NOMO-1 (cell line): ENCODE results near the gene ATXN7L1.

Experiments
- DNase-seq, 2 experiments: peaks; one replicate each; lab custom pipeline; 2025; ENCODE audit not compliant: unreplicated experiment in 2 of 2; lab: John Stamatoyannopoulos, UW

The ATXN7L1 gene

DNA sequence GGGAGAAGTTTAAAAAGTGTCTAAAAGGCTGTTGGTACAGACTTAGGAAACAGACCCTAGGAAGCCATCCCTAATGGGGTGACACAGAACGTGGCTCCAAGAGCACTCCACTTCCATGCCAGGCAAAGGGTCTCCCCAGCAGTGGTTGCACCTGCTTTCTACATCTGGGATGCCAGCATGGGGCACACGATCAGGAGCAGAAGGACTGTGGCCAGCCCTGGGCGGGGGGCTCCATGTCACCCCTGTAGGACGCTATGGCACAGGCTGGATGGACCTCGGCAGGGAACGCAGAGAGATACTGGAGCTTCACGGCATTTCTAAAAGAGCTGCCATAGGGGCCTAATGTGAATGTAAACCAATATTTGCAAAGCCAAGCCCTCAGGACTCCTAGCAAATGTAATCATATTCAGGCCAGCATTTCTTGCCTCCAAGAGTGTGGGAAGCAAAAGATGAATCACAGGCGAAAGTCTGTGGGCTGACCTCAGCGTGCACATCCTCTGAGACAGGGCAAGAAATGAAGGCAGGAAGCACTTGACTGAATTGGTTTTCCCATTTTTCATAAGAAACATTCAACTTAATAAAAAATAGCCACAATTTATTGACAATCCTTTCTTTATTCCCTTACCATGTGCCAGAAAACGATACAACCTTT is 93.9 kb downstream of the ATXN7L1 start:
- no peak for DNase-seq

DNA sequence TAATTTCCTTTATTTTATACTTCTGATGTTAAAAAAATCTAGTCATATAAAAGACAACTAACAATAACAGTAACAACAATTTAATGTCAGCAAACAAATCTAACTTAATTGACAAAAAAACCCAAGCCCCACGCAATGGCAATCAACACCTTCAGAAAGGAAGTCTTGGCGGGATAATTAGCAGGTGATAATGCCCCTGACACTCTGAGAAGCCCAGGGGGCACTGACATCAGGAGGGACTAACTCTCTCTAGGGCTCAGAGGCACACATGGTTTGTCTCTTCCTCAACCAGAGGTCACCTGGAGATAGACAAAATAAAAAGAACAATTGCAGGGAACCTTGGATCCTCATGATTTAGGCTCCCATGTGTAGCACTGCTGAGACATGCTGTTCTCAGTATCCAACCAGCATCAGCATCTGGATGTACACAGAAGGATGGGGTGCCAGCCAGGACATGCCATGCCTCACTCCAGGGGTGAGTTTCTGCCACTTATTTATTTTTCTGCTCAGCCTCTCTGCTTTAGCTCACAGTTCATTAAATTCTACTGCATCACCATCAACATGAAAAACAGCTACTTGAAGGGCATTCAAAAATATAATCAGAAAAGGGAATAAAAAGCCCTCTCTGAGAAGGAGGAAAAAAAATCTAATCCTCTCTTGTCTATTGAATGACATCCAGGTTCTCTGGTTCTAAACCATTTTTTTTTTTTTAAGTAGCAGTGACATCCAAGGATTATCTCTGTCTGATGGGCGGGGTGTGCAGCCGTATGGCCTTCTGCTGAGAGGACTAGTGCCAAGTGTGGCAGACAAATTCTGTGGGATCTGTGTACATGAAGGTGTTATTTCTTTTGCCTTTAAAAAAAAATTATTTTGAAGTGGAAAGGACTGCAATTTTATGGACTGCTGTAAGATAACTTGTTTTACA is 96.3 kb downstream of the ATXN7L1 start:
- DNase-seq, result no peak

DNA sequence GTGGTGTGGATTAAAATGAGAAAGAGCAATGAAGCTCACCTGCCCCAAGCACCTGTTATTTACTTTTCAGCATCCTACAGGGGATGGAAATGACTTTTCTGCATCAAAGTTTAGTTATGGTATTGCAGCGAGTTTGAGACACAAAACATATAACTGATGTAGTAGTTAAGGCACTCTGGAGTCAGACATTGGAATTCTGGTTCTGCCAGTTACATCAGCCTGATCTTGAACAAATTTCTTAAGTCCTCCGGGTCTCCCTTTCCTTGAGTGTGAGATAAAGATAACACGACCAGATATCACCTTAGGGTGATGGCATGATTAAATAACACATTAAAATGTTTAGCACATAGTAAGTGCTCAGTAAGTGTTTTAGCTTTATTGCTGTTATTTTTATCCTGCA is 97.4 kb downstream of the ATXN7L1 start:
- DNase-seq, result no peak

DNA sequence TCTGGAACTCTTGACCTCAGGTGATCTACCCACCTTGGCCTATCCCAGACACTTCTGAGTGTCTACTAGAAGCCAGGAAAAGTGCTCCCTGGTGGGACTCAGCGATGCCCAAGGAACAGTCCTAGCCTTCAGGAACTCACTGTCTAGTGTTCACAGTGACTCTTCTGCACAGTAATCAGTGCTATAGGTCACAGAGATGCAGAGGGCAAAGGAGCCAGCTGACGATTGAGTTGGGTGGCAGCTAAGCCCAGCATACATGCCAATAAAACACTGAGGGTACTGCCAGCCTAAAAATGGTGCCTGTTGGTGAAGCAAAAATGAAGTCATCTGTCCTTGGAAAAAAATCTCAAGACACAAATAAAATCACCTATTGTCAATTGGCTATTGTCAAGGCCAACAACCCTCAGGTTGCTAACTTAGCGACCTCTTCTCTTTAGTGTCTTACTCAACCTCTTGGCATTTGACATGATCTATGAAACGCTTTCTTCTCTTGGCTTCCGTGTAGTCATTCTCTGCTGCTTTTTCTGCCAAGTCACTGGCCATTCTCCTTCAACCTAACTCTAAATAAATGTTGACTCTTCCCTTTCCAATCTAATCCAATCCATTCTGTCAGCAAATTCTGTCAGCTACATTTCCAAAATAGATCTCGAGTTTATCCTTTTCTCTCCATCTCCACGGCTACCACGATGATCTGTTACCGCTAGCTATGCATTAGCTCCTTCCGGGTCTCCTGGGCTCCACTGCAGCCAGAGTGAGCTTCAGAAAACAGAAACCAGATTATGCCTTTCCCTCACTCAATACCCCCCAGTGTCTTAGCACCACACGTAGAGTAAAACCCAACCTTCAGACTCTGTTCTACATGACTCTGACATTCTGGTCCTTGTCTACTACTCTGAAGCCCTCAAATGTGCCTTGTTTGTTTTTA is 99.2 kb downstream of the ATXN7L1 start:
- no peak for DNase-seq

DNA sequence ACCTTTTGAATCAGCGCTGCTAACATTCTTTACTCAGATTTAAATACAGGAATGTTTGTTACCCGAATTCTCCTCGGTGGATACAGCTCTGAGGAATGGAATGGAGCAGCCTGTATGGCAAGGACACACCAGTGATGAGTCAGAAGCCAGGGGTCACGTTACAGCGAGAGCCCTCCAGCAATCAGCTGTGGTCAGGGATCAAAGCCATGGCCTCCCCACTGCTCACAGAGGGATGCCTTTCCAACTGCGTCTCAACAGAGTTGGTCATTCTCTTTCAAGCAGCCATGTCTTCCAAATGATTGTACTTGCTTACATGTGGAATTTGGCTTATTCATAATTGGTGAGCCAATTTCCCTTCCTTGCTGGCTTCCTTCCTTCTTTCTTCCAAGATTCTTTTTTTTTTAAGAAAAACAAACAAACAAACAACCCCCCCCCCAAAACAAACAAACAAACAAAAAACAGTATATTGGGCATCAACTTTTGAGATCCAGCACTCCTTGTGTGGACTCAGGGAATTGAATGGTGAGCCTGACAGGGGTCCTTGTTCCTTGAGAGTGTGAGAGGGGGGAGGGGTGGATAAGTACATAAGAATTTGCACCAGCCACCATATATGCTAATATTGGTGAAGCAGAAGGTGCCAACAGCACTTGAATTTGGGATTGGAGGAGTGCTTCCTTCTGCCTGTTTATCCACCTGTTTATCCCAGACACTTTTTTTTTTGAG is 100.2 kb downstream of the ATXN7L1 start:
- no peak for DNase-seq

DNA sequence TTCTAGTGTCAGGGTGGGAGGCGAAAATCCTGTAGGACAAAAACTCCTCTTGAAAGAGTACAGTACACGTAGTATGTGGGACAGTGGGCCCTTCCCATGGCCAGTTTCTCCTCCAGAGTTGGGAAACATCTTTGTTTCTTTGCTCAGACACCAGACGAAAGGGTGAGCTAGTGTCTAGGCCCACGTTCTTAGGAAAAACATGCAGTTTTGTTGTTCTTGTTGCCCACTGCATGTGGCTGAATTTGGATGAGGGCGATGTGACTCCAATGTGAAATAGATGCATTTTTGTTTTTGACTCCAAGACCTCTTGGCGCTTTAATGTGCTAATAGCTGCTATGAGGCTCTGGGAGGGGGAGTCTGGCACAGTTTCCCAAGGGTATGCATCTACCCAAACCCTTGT is 100.8 kb downstream of the ATXN7L1 start:
- DNase-seq, result no peak

DNA sequence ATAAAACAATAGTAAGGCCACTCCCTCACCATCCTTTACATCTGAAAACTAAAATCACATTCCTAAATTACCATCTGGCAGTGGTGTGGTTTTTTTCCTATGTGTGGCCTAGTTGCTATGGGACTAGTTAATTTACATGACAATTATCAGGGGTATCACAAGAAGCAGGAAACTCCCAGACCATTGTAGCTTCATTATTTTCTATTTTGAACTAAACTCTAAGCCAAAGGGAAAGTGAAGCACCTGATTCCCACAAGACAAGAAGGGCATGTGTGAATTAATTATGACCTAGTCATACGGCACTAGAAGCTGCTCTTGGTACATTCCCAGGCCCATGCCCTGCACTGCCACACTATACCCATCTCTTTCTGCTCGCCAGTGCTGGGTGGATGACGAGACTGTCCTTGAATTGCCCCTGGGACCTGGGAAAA is 103.4 kb downstream of the ATXN7L1 start:
- no peak for DNase-seq

DNA sequence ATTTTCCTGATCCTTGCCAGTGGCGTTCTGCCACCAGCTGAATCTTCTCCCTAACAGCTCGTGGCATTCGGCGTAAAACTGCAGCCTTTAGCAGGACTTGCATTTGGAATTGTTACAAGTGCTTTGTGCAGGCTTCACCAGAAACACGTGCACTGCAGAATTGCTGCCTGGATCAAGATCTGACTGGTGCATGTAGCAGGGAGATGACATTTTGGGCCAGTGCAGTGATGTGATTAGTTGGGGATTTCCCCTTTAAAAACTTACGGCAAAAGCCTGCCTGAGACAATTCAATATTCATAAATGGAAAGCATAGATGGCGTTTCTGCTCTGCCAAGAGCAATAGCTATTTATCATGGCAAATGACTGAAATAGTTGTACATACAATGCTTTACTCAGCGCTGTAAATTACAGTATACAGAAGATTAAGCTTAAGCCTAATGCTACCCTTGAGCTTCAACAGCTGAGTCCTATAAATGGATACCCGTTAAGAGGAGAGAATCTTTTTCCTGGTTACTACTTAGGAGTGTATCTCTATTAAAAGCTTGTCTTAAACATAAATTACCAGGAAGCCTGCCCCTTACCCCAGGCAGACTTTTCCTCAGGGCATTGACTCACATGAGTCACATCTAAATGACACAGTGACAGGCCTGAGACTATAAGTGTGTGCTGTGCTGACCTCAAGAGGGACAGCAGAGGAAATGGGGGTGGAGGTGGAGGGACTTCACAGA is 106.3 kb downstream of the ATXN7L1 start:
- no peak for DNase-seq

DNA sequence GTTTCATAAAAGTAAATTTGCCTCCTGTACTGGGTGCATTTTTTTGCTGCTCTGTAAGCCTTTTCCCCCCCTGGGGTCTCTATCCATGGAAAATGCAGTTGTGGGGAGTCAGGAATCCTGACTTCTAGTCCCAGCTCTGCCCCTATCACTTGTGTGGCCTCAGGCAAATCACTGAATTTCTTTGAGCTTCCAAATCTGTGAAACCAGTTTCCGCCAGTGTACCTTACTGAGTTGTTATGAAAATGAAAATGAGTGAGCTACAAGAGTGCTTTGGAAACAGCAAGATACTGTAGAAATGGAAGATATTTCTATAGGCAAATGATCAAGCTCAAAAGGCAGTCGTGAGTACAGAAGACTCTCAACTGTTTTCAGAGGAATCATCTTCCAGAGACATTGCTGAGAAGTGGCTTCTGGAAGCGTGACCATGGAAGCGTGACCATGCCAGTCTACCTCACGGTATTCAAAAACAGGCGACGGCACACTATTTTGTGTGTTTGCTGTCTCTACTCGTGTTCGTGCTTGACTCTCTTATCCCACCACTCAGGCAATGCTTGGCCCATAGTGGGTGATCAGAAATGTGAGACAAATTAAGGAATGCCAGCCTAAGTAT is 107.4 kb downstream of the ATXN7L1 start:
- no peak for DNase-seq

DNA sequence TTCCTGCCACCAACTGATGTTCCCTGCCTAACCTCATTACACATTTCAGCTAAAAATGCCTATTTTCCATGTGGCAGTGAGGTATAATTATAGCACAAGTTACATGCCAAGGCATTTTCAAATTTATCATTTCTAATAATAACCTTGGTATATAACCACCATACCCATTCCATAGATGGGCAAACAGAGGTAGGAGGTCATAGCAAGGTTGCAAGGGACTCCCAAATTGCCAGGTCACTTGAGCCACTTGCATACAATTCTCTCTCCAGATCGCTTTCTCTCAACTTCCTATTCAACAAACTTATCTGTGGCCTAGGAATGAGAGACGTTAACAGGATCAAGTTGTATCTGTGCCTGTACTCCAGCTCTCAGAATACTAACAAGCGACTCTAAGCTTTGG is 108.3 kb downstream of the ATXN7L1 start:
- no peak for DNase-seq

DNA sequence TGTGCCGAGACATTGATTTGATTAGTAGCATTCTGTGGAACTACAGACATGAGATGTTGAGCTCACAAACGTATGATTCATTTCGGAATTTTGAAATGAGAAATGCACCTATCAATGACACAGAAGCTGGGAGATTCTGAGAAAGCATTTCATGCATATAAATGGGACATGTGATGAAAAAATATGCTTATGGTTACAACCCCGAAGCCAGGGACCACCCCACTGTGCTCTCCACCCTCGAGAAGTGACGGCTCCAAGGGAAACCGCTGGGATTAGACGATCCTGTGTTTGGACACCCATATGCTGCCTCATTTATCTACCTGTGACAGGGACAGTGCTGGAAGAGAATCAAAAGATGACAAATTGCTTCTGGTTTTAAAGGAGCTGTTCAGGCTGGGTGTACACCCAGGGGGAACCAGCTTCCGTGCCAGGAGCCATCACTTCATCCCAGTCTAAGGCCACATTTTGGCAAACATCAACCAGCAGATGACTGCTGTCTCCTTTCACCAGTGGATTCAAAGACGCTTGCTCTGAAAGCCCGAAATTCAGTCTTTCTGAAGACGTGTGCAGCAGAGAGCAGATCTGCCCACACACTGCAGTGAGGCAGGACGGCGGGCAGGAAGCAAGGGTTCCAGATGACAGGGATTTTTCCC is 109.9 kb downstream of the ATXN7L1 start:
- DNase-seq, result no peak

DNA sequence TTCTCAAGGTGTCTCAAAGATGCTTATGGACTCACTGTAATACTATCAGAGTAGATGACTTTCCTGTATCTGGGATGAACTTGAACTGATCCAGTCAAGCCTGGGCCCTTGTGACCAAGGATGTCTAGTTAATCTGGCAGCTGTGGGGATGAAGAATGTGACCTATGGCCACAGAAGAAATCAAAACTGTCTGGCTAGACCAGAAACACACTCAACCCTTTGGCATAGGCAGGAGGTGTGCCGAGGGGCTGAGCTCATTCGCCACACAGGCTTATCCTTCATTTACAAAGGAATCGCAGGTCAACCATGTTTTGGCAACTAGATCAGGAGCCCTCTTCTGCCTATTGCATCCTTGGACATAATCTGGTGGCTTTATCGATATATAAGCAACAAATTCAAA is 110.6 kb downstream of the ATXN7L1 start:
- no peak for DNase-seq

DNA sequence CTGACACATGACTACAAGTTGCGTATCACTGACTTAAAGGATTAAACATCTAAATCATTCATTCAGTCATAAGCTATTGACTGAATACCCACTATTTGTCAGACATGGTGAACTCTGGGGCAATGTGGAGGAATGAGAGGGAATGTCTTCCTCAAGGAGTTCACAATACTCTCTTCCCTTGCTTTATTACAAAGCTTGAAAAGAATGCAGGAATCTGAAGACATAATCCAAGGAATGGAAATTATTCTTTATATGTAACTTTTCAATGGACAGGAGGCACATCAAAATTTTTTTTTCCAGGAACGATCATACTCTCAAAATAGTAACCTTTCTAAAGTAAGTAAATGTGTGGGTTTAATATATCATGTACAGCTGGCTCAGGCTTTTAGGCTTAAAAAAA is 111.9 kb downstream of the ATXN7L1 start:
- no peak for DNase-seq

DNA sequence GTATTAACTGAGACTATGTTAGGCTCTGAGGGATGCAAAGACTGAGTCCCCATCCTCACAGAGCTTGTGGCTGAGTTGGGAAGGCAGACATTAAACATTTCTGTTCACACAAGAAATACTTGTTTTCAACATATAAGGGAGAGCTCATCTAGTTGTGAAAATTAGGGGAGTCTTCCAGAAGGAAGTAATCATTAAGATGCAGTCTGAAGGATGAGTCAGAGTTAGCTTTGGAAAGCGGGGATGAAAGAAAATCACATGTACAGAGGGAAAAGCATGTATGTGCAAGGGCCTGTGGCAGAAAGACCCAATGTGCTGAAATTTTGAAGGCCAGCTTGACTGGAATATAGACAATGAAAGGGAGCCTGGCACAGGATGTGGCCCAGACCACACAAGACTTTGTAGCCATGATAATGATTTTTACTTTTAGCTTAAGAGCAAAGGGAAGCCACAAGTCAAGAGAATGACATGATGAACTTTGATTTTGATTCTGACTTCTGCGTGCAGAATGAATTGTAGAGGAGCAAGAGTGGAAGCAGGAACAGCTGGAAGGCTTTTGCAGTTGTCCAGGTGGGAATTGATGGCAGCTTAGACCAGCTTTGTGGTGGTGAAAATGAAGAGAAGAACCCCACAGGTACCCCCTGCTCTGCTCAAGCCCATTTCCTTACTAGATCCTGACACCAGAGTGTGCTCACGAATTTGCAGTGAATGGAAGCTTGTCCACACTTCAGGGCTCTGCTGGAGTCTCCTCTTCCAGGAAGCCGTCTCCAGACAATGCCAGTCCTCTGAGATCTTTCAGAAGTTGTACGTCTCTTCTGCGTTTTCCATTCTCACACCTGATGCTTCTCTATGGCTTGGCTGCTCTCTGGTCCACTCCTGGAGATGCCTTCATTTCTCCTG is 115.6 kb downstream of the ATXN7L1 start:
- DNase-seq, result no peak

DNA sequence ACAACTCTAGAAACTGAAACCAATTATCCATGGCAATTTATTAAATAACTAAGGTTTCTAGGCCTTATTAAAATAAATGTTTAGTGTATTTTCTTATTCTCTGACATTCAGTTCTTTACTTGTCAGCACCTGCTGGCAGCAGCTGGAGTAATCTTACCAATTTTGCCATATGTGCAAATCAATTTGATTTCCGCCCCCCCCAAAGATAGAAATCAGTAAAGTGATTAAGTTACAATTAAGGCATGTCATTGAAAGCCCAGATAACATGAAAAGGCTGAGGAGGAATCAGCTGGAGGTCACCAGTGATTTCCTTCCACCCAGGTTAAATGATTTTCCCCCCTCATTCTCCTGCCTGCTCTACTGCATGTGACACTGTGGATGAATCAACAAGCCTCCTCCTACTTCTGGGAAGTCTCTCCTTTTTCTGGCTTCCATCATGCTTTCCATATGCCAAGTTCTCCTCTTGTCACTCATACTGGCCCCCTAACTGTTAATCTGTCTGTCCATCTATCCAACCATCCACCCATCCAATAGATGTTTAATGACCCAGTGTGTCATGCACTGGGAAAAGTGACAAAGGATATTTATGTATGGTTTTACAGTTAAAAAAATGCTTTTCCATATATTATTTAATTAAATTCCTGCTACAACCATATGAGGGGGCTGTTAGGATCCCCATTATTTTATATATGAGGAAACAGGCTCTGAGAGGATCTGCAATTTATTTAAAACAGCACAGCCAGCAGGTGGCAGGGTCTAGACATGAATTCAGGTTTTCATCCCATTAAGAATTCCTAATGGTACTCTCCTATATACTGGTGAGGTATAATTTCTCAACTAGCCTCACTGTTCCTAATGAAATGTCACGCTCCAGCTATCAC is 116.5 kb downstream of the ATXN7L1 start:
- no peak for DNase-seq

DNA sequence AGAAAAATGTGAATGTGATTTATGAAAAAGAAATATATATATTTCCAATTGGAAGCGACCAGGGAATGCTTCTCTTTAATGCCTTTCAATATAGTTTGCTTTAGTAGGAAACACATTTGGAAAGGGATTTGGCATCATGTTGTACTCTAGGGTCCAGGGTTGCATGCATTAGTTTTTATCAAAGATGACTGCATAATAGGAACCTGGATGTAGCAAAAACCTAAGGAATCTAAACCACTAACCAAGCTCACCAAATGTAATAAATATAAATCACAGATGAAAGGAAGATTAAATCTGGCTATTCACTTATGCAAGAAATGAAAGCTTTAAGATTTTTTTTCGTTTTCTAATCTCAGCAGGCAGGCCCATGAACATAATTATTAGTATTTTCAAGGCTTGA is 120.0 kb downstream of the ATXN7L1 start:
- no peak for DNase-seq

DNA sequence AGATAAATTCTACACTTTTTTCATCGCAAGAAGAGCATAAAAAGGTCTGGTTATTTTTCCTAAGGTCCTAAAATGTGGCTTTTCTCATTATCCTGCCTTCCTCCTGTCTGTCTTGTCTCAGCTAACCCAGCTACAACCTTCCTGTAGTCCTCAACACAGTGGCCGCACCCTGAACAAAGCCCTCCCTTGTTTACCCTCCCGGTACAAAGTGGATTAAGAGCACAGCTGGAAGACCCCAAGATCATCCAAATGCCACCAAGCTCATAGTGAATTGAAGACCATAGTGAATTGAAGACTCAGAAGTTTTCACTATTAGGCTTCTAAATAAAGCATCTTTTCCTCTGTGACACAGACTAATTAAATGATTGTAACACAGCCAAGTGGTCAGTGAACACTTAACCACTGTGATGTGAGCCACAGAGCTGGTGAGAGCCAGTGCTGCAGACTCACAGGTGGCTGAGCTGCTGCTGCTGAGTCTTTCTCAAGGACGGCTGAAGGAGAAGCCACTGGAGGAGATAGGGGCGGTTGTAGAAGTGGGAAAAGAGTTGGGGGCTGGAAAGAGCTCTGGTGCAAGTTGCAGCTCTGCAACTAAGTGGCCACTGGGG is 123.6 kb downstream of the ATXN7L1 start:
- no peak for DNase-seq
